Retinal pigment epithelial cell (primary cell): Measurements from ENCODE around the gene SP3.

Experiments used
- DNase-seq: peaks from one replicate; pipeline ENCODE4 v3.0.0-alpha.2; 2010; ENCODE audit warnings: low read depth
- H3K4me3 ChIP-seq: 2 replicates; pipeline ENCODE4 v1.5.1; 2011; ENCODE audit warnings: mild to moderate bottlenecking, low read length, control low read depth, moderate library complexity
- TF ChIP-seq, protein P1 (sequence below): conservative IDR thresholded peaks from 2 replicates; pipeline ENCODE4 v1.5.1; 2011; ENCODE audit warnings: low read depth, low read length, control low read depth, inconsistent platforms

SP3 gene

DNA sequence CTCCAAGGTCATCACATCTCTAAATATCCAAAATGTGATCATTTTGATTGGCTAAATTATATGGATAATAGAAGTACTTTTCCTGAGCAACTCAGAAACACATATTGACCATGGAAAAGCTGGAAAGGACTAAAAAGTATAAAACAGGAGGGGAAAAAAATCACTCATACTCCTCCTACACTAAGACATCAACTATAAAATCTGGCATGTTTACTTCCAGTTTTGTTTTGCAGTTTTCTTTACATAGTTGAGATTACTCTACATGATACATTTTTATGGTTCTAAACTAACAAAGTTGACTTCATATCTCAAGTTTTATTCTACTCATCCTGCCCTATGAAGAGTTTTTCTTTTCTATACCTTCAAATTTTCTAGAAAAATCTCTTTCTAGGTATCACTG, 46.0 kb upstream of the SP3 start:
- H3K4me3 ChIP-seq, result no peak overlapping the region
- no peak for DNase-seq
- TF ChIP-seq, protein P1, sequence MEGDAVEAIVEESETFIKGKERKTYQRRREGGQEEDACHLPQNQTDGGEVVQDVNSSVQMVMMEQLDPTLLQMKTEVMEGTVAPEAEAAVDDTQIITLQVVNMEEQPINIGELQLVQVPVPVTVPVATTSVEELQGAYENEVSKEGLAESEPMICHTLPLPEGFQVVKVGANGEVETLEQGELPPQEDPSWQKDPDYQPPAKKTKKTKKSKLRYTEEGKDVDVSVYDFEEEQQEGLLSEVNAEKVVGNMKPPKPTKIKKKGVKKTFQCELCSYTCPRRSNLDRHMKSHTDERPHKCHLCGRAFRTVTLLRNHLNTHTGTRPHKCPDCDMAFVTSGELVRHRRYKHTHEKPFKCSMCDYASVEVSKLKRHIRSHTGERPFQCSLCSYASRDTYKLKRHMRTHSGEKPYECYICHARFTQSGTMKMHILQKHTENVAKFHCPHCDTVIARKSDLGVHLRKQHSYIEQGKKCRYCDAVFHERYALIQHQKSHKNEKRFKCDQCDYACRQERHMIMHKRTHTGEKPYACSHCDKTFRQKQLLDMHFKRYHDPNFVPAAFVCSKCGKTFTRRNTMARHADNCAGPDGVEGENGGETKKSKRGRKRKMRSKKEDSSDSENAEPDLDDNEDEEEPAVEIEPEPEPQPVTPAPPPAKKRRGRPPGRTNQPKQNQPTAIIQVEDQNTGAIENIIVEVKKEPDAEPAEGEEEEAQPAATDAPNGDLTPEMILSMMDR, result no peak

DNA sequence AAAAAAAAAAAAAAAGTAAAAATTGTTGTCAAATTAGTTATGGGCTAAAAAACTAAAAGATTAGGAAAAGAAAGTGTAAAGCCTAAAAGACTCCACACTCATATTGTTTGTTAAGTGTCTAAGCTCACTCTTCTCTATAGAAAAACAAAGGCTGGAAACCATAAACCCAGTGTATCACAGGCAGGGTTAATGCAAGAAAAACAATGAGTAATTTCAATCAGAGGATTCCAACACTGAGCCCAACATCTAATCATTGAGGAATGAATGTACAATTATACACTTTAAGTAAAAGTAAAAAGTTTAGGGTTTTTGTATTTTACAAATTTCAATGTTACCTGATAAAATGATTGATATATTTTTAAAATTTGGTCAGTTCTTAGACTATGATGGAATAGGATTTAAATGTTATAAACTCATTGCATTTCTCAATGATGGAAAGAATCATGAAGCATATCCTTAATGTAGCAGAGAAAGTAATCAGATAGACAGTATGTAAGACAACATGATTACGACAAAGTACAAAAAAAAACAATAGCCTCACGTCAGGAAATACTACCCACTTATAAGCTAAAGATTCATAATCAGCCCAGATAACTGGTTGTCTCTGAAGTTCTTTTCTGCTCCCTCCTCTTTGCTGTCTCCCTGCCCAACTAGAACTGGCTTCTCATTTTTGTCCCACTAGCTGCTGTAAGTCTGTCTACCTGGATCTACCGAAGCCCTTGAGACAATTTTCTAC, 44.5 kb upstream of the SP3 start:
- DNase-seq, result no peak
- TF ChIP-seq, protein P1, result no peak
- no peak overlapping the region for H3K4me3 ChIP-seq

DNA sequence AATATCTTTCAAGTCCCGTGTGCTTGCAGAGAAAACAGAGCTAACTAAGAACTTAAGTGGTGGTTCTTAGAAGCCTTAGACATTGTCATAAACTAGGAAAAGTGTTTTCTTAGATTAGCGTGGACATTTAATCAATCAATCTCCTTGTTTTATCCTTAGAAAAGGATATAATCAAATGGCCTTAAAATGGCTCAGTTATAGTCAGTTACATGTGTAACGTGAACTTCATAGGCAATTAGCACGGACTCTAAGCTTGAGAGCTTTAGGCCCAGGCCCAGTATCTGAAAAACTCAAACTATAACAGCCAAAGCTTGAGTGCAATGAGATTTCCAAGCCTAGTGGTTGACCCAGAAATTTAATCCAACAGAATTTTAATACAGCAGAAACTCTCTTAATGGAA, 43.5 kb upstream of the SP3 start:
- no peak overlapping the region for H3K4me3 ChIP-seq
- no peak for DNase-seq
- TF ChIP-seq, protein P1, result no peak

DNA sequence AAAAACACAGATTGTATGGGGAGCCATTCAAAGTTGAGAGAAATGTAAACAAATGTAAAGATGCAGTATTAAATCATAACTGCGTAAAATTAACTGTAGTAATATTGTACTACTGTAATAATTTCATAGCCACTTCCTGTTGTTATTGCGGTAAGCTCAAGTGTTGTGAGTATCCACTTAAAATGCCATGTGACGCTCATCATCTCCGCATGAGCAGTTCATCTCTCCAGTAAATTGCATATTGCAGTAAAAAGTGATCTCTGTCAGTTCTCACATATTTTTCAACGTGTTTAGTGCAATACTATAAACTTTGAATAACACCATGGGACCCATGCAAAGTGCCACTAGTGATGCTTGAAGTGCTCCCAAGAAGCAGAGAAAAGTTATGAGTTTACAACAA, 41.8 kb upstream of the SP3 start:
- no peak overlapping the region for H3K4me3 ChIP-seq
- DNase-seq, result no peak
- TF ChIP-seq, protein P1, result no peak

DNA sequence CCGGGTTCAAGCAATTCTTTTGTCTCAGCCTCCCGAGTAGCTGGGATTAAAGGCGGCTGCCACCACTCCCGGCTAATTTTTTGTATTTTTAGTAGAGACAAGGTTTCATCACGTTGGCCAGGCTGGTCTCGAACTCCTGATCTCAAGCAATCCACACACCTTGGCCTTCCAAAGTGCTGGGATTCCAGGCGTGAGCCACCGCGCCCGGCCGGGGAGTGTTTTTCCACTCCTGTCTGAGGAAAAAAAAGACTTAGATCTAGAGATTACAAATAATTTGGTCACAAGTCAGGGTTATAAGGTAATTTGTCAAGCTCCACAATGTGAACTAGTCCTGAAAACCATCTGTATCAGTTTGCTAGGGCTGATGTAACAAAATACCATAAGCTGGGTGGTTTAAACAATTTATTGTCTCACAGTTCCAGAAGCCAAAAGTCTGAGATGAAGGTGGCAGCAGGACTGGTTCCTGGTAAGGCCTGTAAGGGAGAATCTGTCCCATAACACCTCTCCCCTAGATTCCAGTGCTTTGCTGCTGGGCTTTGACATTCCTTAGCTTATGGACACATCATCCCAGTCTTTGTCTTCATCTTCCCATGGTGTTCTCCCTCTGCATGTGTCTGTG, 40.7 kb upstream of the SP3 start:
- H3K4me3 ChIP-seq, result no peak overlapping the region
- DNase-seq, result no peak
- TF ChIP-seq, protein P1, result no peak

DNA sequence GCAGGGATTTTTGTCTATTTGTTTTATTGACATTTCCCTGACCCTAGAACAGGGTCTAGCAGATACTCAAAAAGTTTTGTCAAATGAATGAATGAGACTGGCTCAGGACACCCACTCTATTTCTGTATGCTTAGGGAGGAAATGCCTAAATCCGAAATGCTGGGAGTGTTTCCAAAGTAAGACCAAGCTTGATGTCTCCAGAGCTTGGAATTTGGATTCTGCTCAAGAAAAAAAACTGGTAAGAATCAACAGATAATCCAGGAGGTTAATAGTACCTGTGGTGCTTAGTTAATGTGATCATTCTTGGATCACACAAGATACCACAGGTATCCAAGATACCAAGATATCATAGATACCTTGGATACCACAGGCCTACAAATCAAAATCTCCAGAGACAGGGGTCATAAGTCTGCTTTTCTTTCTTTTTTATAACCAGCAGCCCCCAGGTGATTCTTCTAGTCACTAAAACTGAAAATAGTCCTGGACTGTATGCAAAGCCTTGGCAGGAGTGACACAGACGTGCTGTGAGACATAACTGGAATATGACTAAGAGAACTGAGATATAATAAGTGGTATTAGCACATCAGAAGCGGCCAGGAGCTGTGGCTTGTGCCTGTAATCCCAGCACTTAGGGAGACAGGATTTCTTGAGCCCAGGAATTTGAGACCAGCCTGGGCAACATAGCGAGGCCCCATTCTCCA, 39.9 kb upstream of the SP3 start:
- no peak overlapping the region for H3K4me3 ChIP-seq
- TF ChIP-seq, protein P1, result no peak
- no peak for DNase-seq
